ENCODE results near the gene SLC25A23.
"Not testable (repeated sequence)": the region's sequence is repeated elsewhere in the genome, so short reads cannot be mapped to it uniquely, and the experiment has no call there.

Gene SLC25A23

DNA sequence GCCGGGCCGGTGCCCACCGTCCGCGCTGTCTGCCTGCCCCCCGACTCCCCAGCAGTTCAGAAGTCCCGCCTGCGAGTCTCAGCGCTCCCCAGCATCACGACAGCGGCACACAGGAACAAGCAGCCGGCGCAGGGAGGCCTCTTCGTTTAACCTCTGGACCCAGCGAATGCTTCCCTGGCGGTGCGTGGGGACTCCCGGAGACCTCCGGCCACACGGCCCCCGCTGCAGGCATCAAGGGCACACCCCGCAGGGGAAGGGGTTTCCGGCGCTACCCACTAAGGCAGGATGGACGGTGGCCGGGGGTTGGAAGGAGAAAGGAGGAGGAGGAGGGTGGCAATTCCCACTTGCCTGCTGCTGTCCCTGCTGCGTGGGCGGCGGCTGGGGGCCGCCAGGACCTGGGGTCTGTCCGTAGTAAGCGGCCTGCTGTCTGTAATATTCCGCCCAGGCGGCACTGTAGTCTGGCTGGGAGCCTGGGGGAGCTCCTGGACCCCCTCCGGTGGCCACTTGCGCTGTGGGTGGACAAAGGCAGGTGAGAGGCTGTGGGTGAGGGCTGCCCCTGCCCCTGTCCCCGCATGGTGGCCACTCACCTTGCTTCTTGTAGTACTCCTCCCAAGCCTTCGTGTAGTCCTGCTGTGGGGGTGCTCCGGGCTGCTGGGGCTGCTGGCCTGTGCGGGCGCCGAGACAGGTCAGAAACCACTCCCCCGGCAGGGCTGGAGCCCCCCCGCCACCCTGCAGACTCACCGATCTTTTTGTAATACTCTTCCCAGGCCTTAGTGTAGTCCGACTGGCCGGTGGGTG, 44.6 kb downstream of the SLC25A23 start:
- H3K27me3 Mint-ChIP-seq (ENCODE audit: low read depth) = no peaks in the 10 kb centered on the region
- no peaks in the 10 kb centered on the region for H3K4me1 Mint-ChIP-seq (ENCODE audit: low read depth)
- H3K9me3 Mint-ChIP-seq = no peaks in the 10 kb centered on the region
- no peak overlapping the region for H3K27ac Mint-ChIP-seq
- H3K36me3 Mint-ChIP-seq (ENCODE audit: low read depth) = peaks cover 16% of the 10 kb centered on the region
- H3K4me3 Mint-ChIP-seq = no peak overlapping the region

GRCh38 chr19:6413721-6414643, 45.6 kb downstream of the SLC25A23 start:
- no peak overlapping the region for H3K4me3 Mint-ChIP-seq
- H3K4me1 Mint-ChIP-seq (ENCODE audit: low read depth) = no peaks in the 10 kb centered on the region
- peaks cover 13% of the 10 kb centered on the region for H3K36me3 Mint-ChIP-seq (ENCODE audit: low read depth)
- H3K9me3 Mint-ChIP-seq = no peaks in the 10 kb centered on the region
- no peak overlapping the region for H3K27ac Mint-ChIP-seq
- no peaks in the 10 kb centered on the region for H3K27me3 Mint-ChIP-seq (ENCODE audit: low read depth)

- no peak overlapping the region for H3K27ac Mint-ChIP-seq
- peaks cover 11% of the 10 kb centered on the region for H3K36me3 Mint-ChIP-seq (ENCODE audit: low read depth)
- H3K9me3 Mint-ChIP-seq = no peaks in the 10 kb centered on the region
- no peaks in the 10 kb centered on the region for H3K27me3 Mint-ChIP-seq (ENCODE audit: low read depth)
- no peak overlapping the region for H3K4me3 Mint-ChIP-seq
- no peaks in the 10 kb centered on the region for H3K4me1 Mint-ChIP-seq (ENCODE audit: low read depth)
Observed at GRCh38 chr19:6413291-6413690, 46.3 kb downstream of the SLC25A23 start.

DNA sequence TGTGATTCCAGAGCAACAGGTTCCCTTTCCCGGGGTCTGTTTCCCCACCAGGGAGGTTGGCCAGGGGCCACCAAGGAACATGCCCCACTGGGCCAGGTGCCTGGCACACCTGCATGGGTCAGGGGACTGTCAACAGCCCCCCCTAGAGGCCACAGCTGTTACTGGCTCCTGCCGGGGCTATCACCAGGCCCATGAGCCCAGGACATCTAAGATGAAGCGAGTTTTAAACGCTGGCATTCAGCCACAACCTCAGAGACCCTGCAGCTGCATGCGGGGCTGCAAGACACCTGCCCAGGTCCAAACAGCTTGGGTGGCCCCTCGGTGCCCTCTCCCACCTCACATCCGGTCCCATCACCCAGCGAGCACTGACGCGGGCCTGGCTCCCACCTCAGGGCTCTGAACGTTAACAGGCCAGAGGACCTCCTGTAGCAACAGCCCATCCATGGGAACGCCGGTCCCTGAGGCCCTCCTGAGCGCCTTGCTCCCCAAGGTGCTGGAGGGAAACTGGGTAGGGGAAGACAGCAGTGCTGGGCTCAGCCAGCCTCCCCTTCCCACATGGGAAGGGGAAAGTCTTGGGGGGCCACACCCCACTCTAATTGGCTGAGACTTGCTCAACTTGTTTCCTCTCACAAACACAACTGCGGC, 47.0 kb downstream of the SLC25A23 start:
- no peaks in the 10 kb centered on the region for H3K27me3 Mint-ChIP-seq (ENCODE audit: low read depth)
- H3K4me3 Mint-ChIP-seq = no peak overlapping the region
- H3K4me1 Mint-ChIP-seq (ENCODE audit: low read depth) = no peaks in the 10 kb centered on the region
- H3K36me3 Mint-ChIP-seq (ENCODE audit: low read depth) = peaks cover 9% of the 10 kb centered on the region
- H3K27ac Mint-ChIP-seq = no peak overlapping the region
- H3K9me3 Mint-ChIP-seq = no peaks in the 10 kb centered on the region

DNA sequence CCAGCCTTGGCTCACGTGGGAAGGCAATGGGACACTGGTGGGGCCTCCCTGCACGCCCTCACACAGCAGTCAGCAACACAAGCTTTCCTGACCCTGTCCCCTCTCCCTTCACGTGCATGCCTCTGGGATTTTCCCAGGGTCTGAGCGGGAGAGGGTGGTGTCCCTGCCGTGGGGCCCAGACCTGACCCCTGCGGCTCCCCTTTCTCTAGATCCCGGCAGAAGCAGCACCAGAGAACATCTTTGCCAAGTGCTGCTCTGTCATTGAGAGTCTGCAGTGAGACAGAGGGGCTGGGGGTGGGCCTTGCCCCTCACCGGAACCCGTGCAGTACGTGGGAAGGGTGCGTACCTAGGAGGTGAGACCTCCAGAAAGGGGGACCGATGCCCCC, 47.5 kb downstream of the SLC25A23 start:
- Mint-ChIP-seq H3K27me3 (ENCODE audit: low read depth) (no peaks in the 10 kb centered on the region), H3K27ac (no peak overlapping the region), H3K9me3 (no peaks in the 10 kb centered on the region), H3K4me1 (ENCODE audit: low read depth) (no peaks in the 10 kb centered on the region), H3K36me3 (ENCODE audit: low read depth) (peaks cover 9% of the 10 kb centered on the region), H3K4me3 (no peak overlapping the region)

- Mint-ChIP-seq H3K27ac (no peak overlapping the region), H3K9me3 (no peaks in the 10 kb centered on the region), H3K27me3 (ENCODE audit: low read depth) (no peaks in the 10 kb centered on the region), H3K4me3 (no peak overlapping the region), H3K36me3 (ENCODE audit: low read depth) (peaks cover 6% of the 10 kb centered on the region), H3K4me1 (ENCODE audit: low read depth) (no peaks in the 10 kb centered on the region)
Observed at GRCh38 chr19:6409346-6409745, 50.2 kb downstream of the SLC25A23 start.

GRCh38 chr19:6406401-6406800, 53.2 kb downstream of the SLC25A23 start:
- H3K4me1 Mint-ChIP-seq (ENCODE audit: low read depth) = no peaks in the 10 kb centered on the region
- no peaks in the 10 kb centered on the region for H3K9me3 Mint-ChIP-seq
- H3K27ac Mint-ChIP-seq = no peak overlapping the region
- no peak overlapping the region for H3K4me3 Mint-ChIP-seq
- H3K27me3 Mint-ChIP-seq (ENCODE audit: low read depth) = no peaks in the 10 kb centered on the region
- no peaks in the 10 kb centered on the region for H3K36me3 Mint-ChIP-seq (ENCODE audit: low read depth)

DNA sequence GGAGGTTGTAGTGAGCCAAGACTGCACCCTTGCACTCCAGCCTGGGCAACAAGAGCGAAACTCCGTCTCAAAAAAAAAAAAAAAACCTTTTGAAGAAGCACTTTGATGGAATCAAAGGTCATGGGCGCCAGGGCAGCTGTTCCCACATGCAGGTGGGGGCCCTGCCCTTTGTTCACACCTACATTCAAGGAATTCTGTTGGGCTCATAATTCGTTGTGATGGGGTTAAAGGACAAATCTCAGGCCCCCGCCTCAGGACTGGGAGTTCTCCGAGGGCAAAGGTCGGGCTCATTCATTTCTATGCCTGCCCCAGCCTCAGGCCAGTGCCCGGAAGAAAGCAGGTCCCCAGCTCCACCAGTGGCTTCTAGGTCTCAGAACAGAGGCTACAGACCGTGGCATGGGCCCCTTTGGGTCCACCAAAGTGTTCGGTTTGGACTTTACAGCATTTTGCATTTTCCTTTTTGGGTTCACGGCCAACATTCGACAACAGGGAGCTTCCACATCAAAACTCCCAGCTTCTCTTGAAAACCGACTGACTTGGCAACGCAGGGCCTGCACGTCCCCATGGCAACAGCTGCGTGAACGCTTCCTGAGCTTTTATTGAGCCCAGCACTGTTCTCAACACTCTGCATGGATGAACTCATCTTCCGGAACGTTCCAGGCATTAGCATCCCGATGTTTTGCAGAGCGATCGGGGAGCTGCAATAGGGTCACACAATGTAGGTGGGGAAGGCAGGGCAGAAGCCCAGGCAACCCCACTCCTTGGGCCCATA, 56.6 kb downstream of the SLC25A23 start:
- Mint-ChIP-seq H3K27me3 (ENCODE audit: low read depth) (no peaks in the 10 kb centered on the region), H3K4me1 (ENCODE audit: low read depth) (no peaks in the 10 kb centered on the region), H3K9me3 (no peaks in the 10 kb centered on the region), H3K4me3 (no peak overlapping the region), H3K27ac (no peak overlapping the region), H3K36me3 (ENCODE audit: low read depth) (no peaks in the 10 kb centered on the region)

- no peaks in the 10 kb centered on the region for H3K27me3 Mint-ChIP-seq (ENCODE audit: low read depth)
- H3K9me3 Mint-ChIP-seq = no peaks in the 10 kb centered on the region
- H3K4me3 Mint-ChIP-seq = no peak overlapping the region
- H3K36me3 Mint-ChIP-seq (ENCODE audit: low read depth) = no peaks in the 10 kb centered on the region
- H3K4me1 Mint-ChIP-seq (ENCODE audit: low read depth) = no peaks in the 10 kb centered on the region
- H3K27ac Mint-ChIP-seq = no peak overlapping the region
Observed at GRCh38 chr19:6402058-6402457, 57.5 kb downstream of the SLC25A23 start.

GRCh38 chr19:6400062-6400944, 59.3 kb downstream of the SLC25A23 start:
- not testable (repeated sequence) for H3K9me3 Mint-ChIP-seq; H3K27ac Mint-ChIP-seq; H3K36me3 Mint-ChIP-seq (ENCODE audit: low read depth); H3K4me1 Mint-ChIP-seq (ENCODE audit: low read depth); H3K27me3 Mint-ChIP-seq (ENCODE audit: low read depth); H3K4me3 Mint-ChIP-seq

DNA sequence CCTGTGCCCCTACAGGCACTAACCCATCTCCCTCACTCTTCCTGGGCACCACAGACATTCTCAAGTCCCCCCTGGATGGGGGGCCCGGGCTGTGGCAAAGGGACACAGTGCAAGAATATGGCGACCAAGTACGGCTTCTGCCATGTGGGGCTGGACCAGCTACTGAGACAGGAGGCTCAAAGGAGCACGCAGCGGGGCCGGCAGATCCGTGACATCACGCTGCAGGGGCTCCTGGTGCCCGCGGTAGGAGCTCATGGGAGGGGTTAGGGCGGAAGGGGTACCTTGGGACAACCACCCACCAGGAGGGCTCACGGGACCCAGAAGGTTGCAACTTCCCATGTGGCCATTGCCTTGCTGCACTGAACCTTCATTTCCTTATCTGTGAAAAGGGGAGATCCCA, 63.3 kb downstream of the SLC25A23 start:
- H3K27me3 Mint-ChIP-seq (ENCODE audit: low read depth) = no peaks in the 10 kb centered on the region
- H3K27ac Mint-ChIP-seq = no peak overlapping the region
- H3K4me1 Mint-ChIP-seq (ENCODE audit: low read depth) = peaks cover 13% of the 10 kb centered on the region
- no peaks in the 10 kb centered on the region for H3K9me3 Mint-ChIP-seq
- H3K4me3 Mint-ChIP-seq = no peak overlapping the region
- H3K36me3 Mint-ChIP-seq (ENCODE audit: low read depth) = peaks cover 6% of the 10 kb centered on the region

DNA sequence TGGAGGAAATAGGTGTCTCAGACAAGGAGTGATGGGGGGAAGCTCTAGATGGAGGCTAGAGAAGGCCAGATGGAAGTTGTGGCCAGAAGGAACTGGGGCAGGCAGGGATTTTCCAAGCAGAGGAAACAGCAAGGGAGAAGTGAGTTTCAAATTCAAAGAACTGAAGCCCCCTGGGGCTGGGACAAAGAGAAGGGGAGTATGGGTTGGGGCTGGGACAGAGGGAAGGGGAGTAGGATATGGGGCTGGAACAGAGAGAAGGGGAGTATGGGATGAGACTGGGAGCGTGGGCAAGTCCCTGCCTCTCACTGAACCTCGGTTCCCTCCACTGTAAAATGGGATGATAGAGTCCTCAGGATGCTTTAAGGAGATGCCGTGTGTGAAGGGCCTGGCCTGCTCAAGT, 64.8 kb downstream of the SLC25A23 start:
- Mint-ChIP-seq H3K9me3 (no peaks in the 10 kb centered on the region), H3K4me3 (peak overlapping the region; percentile 33), H3K27ac (peak overlapping the region; percentile 63), H3K4me1 (ENCODE audit: low read depth) (peaks cover 17% of the 10 kb centered on the region), H3K36me3 (ENCODE audit: low read depth) (peaks cover 10% of the 10 kb centered on the region), H3K27me3 (ENCODE audit: low read depth) (no peaks in the 10 kb centered on the region)

- peak overlapping the region; percentile 87 for H3K4me3 Mint-ChIP-seq
- H3K9me3 Mint-ChIP-seq = no peaks in the 10 kb centered on the region
- H3K4me1 Mint-ChIP-seq (ENCODE audit: low read depth) = peaks cover 17% of the 10 kb centered on the region
- no peaks in the 10 kb centered on the region for H3K27me3 Mint-ChIP-seq (ENCODE audit: low read depth)
- peaks cover 13% of the 10 kb centered on the region for H3K36me3 Mint-ChIP-seq (ENCODE audit: low read depth)
- H3K27ac Mint-ChIP-seq = peak overlapping the region; percentile 84
Observed at GRCh38 chr19:6393983-6394412, 65.6 kb downstream of the SLC25A23 start.
